Skeletal muscle tissue (tissue), 4 donors: ENCODE data around the gene FGF1. TPM values are rescaled to one million over a fixed set of nuclear protein-coding genes. Genes with fewer than 3 reads are reported as not detected.

Experiments
- H3K27ac ChIP-seq: one replicate; pipeline ENCODE4 v1.7.0; 2013; ENCODE audit warnings: mild to moderate bottlenecking, low read depth, low read length, inconsistent platforms
- H3K27me3 ChIP-seq, 3 donors: one replicate each; pipeline ENCODE4 v1.7.0; 2013; ENCODE audit warnings: low read length in 3 of 3; ENCODE audit not compliant: control insufficient read depth in 3 of 3, insufficient read depth in 3 of 3
- H3K36me3 ChIP-seq, 3 donors: one replicate each; pipeline ENCODE4 v1.7.0; 2013; ENCODE audit warnings: low read length in 3 of 3; ENCODE audit not compliant: control insufficient read depth in 3 of 3, insufficient read depth in 3 of 3
- H3K4me1 ChIP-seq, 3 donors: one replicate each; pipeline ENCODE4 v1.7.0; 2013; ENCODE audit warnings: low read length in 3 of 3, mild to moderate bottlenecking in 3 of 3; ENCODE audit not compliant: control insufficient read depth in 3 of 3, insufficient read depth in 3 of 3
- H3K4me3 ChIP-seq, 3 donors: one replicate each; pipeline ENCODE4 v1.7.0; 2013; ENCODE audit warnings: low read length in 3 of 3
- H3K9ac ChIP-seq, 3 donors: one replicate each; pipeline ENCODE4 v1.7.0; 2013; ENCODE audit warnings: low read length in 3 of 3, mild to moderate bottlenecking in 3 of 3, moderate library complexity in 2 of 3, low read depth in 1 of 3
- H3K9me3 ChIP-seq, 3 donors: one replicate each; pipeline ENCODE4 v1.7.0; 2013; ENCODE audit warnings: low read length in 3 of 3; ENCODE audit not compliant: control insufficient read depth in 3 of 3
- total RNA-seq: library from RNA; depleted of rRNA; stranded (reverse); fragments of >200 nt; gene quantifications from one replicate; pipeline ENCODE4 v1.2.3, GENCODE V29; 2014
- donor health status: Osteomylitis.

The FGF1 gene
- total RNA-seq, 1 donor from 2014 or later = 2.6 TPM

DNA sequence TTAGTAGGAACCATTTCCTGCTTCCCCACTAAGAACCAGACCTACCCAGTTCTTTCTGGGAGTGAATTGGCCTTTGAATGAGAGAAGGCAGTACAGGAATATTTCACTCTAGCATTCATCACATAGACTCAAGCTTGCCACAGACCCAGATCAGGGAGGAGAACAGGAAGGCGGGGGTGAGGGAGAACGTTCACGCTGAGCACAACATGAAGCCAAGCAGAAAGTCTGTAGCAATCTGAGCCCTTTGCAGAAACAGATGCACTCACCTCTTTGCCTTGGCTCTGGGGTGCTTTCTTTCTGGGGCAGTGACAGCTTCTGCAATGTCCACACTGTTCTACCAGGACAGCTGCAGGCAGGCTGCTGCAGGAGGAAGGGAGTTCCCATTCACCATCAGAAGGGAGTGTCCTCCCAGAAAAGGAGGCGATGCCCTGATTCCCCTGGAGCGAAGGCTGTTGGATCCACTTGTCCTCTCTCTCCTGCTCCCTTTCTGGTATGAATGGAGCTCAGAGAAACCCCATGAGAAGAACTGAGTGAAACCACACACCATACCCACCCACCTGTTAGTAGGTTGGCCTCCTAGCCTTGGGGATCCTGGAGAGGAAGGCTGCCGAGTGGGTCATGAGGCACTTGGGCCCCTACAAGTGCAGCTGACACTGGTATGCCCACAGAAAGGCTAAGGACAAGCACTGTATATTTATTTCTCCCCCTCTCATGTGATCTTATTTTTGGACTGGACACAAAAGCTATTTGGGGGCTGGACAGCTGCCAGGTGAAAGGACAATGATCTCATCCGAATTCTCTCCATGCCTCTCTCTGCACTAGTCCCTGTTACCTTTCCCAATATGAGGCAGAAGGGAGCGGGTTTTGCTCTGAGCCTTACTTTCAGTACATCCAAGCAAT, 11.7 kb upstream of the FGF1 start:
- Histone ChIP-seq H3K4me1 (peaks cover 30 to 32% (median 32%) of the 10 kb centered on the region in 3 donors), H3K4me3 (peak overlapping the region; percentile 30 to 65 (median 48)), H3K9me3 (no peaks in the 10 kb centered on the region), H3K36me3 (no peaks in the 10 kb centered on the region), H3K27me3 (no peaks in the 10 kb centered on the region), H3K9ac (peak overlapping the region; percentile 2 to 68 (median 42)), H3K27ac (peak overlapping the region; percentile 78)

DNA sequence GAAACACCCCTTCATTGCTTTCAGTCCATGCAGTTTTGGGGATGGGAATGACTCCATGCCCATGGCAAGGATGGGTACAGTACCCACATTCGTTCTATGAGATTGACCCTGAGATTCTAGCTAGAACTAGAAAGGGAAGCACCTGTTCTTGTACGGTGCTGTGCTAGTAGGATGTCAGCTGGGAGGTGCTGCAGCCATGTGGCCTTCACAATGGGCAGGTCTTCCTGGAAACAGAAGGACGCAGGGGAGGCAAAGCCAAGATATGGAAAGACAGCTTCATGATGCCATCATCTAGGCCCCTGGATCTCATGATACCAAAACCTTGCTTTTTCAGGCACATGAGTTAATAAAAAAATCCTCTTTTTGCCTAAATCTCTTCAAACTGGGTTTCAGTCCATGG, 10.5 kb upstream of the FGF1 start:
- Histone ChIP-seq H3K27ac (no peak overlapping the region), H3K4me3 (peak overlapping the region in 1 of 3 donors; percentile 3), H3K4me1 (peaks cover 30 to 32% (median 32%) of the 10 kb centered on the region in 3 donors), H3K9ac (no peak overlapping the region), H3K36me3 (no peaks in the 10 kb centered on the region), H3K27me3 (no peaks in the 10 kb centered on the region), H3K9me3 (no peaks in the 10 kb centered on the region)

DNA sequence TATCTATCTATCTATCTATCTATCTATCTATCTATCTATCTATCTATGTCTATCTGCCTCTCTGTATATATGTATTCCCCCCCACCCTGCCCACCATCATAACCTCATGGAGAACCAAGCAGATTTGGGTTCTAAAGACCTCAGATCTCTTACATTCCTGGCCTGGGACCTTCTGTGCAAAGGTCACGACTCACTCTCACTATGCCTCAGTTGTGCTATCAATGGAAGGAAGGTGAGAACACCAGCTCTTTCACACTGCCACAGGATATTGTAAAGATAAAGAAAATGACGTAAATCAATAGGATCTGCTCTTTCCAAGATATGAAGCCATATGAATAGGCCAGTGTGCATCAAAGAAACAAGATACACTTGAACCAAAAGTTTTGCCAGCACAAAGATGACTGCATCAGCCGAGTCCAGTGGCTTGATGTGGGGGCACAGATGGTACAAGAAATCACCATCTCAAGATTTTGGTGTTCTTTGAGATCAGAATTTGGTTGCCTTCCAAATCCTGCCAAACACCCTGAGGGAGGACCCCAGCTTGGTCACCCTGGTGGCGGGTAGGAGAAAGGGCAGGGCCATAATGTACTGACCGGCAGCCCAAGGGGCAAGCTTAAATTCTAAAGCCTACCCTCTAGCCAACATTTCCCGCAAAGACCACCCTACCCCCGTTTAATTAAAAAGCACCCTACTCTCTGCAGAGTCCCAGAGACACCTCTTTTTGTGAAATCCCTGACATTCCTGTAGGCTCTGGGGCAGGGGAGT, 8.4 kb upstream of the FGF1 start:
- Histone ChIP-seq H3K36me3 (no peaks in the 10 kb centered on the region), H3K9me3 (no peaks in the 10 kb centered on the region), H3K27ac (no peak overlapping the region), H3K4me1 (peaks cover 30 to 32% (median 31%) of the 10 kb centered on the region in 3 donors), H3K27me3 (no peaks in the 10 kb centered on the region), H3K9ac (no peak overlapping the region), H3K4me3 (no peak overlapping the region)

DNA sequence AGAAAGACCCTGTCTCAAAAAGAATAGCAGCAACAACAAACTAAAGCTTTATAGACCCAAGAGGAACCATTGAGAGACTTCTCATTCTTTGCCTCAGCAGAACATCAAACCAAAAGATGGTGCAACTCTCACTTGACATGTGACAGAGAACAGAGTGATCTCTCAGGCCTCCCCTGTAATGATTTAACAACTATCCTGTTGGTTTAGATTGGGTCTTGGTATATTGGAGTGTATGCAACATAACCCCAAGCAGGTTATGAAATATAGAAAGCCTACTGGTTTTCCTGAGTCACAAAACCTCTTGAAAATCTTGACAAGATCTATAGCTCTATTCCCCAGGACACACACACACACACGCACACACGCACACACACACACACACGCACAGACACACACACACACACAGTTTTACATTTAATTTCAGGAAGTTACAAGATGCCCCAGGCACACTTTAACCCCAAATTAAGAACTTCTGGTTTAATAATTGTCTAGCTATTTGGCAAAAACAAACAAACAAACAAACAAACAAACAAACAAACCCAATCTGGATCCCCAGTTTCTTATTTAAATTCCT, 6.5 kb upstream of the FGF1 start:
- Histone ChIP-seq H3K27ac (no peak overlapping the region), H3K9me3 (no peaks in the 10 kb centered on the region), H3K27me3 (no peaks in the 10 kb centered on the region), H3K4me3 (no peak overlapping the region), H3K4me1 (peaks cover 12 to 22% (median 17%) of the 10 kb centered on the region in 3 donors), H3K36me3 (no peaks in the 10 kb centered on the region), H3K9ac (no peak overlapping the region)

DNA sequence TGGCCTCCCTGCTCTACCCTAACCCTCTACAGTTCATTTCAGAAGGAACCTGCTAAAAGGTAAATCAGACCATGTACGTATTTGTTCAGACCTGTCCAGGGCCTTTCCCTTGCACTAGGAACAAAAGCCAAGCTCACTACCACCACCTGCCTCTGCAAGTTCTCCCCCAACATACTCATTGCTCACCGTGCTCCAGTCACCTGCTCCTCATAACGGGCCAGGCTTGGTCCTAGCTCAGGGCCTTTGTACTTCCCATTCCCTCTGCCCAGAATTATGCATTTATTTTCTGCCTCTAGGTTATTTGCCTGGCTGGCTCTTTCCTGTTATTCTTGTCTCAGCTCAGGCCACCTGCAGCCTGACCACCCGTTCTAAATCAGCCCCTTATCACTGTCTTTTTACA, 4.8 kb upstream of the FGF1 start:
- H3K4me3 ChIP-seq = no peak overlapping the region
- no peaks in the 10 kb centered on the region for H3K9me3 ChIP-seq
- no peaks in the 10 kb centered on the region for H3K36me3 ChIP-seq
- H3K9ac ChIP-seq = no peak overlapping the region
- no peak overlapping the region for H3K27ac ChIP-seq
- H3K4me1 ChIP-seq = peaks cover 8 to 18% (median 9%) of the 10 kb centered on the region in 3 donors
- no peaks in the 10 kb centered on the region for H3K27me3 ChIP-seq

DNA sequence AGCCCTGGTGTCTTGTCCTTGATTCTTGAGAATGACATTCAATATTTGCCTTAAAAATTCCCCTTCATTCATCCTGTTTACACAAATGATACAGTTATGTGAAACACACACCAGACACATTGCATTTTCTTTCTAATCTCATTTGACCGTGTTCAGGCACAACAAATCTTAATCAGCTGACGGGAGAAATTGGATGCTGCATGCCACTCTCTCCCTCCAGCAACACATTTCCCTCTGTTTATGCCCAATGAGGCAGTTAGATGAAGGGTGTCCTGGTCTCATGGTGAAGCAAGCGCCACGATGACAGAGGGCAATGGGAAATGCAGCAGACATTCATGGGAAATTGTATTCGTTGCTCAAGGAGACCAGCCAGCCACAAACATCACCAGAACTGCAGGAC, 3.2 kb upstream of the FGF1 start:
- H3K27ac ChIP-seq = no peak overlapping the region
- H3K36me3 ChIP-seq = no peaks in the 10 kb centered on the region
- no peak overlapping the region for H3K9ac ChIP-seq
- peaks cover 14 to 32% (median 21%) of the 10 kb centered on the region in 3 donors for H3K4me1 ChIP-seq
- no peaks in the 10 kb centered on the region for H3K9me3 ChIP-seq
- H3K27me3 ChIP-seq = no peaks in the 10 kb centered on the region
- H3K4me3 ChIP-seq = no peak overlapping the region

DNA sequence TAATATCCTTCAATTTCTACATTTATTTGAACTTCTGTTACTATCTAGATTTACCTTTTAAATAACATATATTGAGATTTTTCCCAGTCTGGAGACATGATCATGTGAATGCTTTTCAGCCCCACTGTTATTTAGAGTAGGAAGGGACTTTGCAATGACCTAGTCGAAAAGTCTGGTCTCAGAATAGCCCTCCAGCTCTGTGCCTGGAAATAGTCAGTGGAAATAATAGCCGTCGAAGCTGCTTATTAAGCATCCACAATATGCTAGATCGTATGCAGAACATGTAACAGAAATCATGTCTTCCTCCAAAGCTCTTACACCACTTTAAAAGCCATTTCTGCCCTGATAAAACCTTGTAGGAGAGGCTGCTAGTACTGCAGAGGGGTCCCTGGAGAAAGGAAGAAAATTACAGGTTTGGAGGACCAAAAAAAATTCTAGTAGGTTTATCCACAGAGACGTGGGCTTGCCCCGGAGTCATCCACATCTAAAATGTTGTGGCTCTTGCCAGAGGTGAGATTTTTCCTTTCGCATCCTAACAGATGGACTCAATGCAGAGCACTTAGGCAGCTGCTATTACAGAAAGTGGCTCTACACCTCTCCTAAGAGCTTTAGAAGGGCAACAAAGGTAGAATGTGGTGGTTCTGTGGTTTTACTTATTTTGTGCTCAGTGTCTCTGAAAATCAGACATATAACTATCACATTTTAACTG, 2.5 kb upstream of the FGF1 start:
- Histone ChIP-seq H3K9ac (no peak overlapping the region), H3K4me1 (peaks cover 14 to 32% (median 21%) of the 10 kb centered on the region in 3 donors), H3K9me3 (no peaks in the 10 kb centered on the region), H3K27ac (no peak overlapping the region), H3K36me3 (no peaks in the 10 kb centered on the region), H3K4me3 (no peak overlapping the region), H3K27me3 (no peaks in the 10 kb centered on the region)

DNA sequence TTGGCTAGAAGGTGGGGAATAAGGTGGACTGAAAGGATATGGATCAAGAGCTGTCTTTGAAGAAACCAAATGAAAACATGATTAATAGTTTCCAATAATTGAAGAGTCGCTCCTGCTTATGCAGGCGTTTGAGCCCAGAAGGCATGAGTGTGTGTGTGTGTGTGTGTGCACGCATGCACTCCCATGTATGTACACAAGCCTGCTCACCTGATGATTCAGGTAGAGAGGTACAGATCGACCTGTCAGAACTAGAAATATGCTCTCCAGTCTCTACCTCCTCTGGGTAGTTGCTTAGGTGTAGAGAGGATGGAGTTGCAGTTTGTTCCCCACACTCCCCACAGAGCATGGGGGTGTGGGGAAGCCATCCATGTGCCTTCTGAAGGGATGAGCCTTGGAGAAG, 1.1 kb upstream of the FGF1 start:
- H3K9me3 ChIP-seq = no peaks in the 10 kb centered on the region
- no peak overlapping the region for H3K4me3 ChIP-seq
- no peak overlapping the region for H3K27ac ChIP-seq
- no peak overlapping the region for H3K9ac ChIP-seq
- no peaks in the 10 kb centered on the region for H3K36me3 ChIP-seq
- H3K4me1 ChIP-seq = peaks cover 14 to 32% (median 21%) of the 10 kb centered on the region in 3 donors
- no peaks in the 10 kb centered on the region for H3K27me3 ChIP-seq

DNA sequence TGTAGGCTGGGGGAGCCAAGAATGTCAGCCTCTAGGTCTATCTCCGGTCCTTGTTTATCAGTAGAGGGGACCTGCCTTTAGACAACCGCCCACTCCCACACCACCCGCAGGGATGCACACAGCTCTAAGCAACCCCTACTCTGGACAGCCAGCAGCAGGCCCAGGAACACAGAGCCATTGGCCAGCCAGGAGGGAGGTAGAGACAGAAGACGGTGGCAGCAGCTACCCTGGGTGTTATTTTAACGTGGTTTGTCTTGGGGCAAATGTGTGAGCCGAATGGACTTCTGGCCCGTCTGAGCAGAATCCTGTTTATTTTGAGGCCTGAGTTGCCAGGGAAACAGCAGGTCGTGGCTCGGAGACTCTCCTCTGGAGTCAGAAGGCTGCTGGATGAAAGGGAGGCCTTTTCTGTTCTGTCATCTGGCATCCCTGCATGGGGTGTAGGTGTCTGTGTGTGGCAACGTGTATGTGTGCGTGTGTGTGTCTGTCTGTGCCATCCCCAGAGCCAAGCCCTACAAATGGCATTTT, 382 bp upstream of the FGF1 start:
- Histone ChIP-seq H3K36me3 (no peaks in the 10 kb centered on the region), H3K27ac (no peak overlapping the region), H3K9ac (peak overlapping the region in 1 of 3 donors; percentile 24), H3K4me1 (peaks cover 14 to 32% (median 21%) of the 10 kb centered on the region in 3 donors), H3K9me3 (no peaks in the 10 kb centered on the region), H3K27me3 (no peaks in the 10 kb centered on the region), H3K4me3 (no peak overlapping the region)
